SU-DHL-6 (cell line): ENCODE results near the gene RTCA.

Experiments
- H2AFZ ChIP-seq: fragments of 200-600 bp; sonication (generic); 2 replicates; pipeline ENCODE4 v1.6.1; 2014; ENCODE audit warnings: low read depth, mild to moderate bottlenecking, moderate library complexity, mixed read lengths, antibody characterized with exemption, low read length; ENCODE audit not compliant: severe bottlenecking
- H3F3A ChIP-seq: fragments of 200-600 bp; shearing (Covaris generic); 2 replicates; pipeline ENCODE4 v1.6.0; 2016; ENCODE audit warnings: antibody characterized with exemption, mild to moderate bottlenecking; ENCODE audit not compliant: insufficient read depth
- H3K27ac ChIP-seq: fragments of 200-600 bp; sonication (generic); 2 replicates; pipeline ENCODE4 v1.5.1; 2016; ENCODE audit warnings: low read depth, mild to moderate bottlenecking, low read length, moderate library complexity, mixed read lengths
- H3K27me3 ChIP-seq: fragments of 200-600 bp; sonication (generic), shearing (Covaris generic); 2 replicates; pipeline ENCODE4 v1.6.0; 2014; ENCODE audit warnings: mild to moderate bottlenecking, low read length
- H3K36me3 ChIP-seq: fragments of 200-600 bp; sonication (generic); 2 replicates; pipeline ENCODE4 v1.6.1; 2014; ENCODE audit warnings: mild to moderate bottlenecking, low read length, mixed read lengths
- H3K4me2 ChIP-seq: fragments of 300-600, 200-600 bp; shearing (Covaris generic), sonication (generic); 2 replicates; pipeline ENCODE4 v1.6.0; 2014; ENCODE audit warnings: low read length, low read depth, mild to moderate bottlenecking; ENCODE audit not compliant: poor library complexity, severe bottlenecking
- H3K4me3 ChIP-seq: fragments of 200-600 bp; sonication (generic); 2 replicates; pipeline ENCODE4 v1.5.1; 2014; ENCODE audit warnings: antibody characterized with exemption, low read length, mild to moderate bottlenecking, mixed read lengths; ENCODE audit not compliant: insufficient read depth, poor library complexity, severe bottlenecking
- H3K79me2 ChIP-seq: fragments of 200-600 bp; sonication (generic); 2 replicates; pipeline ENCODE4 v1.6.1; 2014; ENCODE audit warnings: mild to moderate bottlenecking, low read length, moderate library complexity; ENCODE audit not compliant: insufficient read depth
- H3K9ac ChIP-seq: fragments of 200-600 bp; sonication (generic); 2 replicates; pipeline ENCODE4 v1.7.0; 2014; ENCODE audit warnings: mild to moderate bottlenecking, low read length
- H3K9me2 ChIP-seq: fragments of 200-600 bp; sonication (generic); replicated peaks from 2 replicates; pipeline ENCODE4 v1.6.1; 2014; ENCODE audit warnings: low read length; ENCODE audit not compliant: insufficient read depth
- H3K9me3 ChIP-seq: fragments of 200-600 bp; sonication (generic); 2 replicates; pipeline ENCODE4 v1.6.1; 2014; ENCODE audit warnings: low read length, mixed read lengths; ENCODE audit not compliant: insufficient read depth
- H4K20me1 ChIP-seq: fragments of 200-600 bp; sonication (generic); 2 replicates; pipeline ENCODE4 v1.6.1; 2014; ENCODE audit warnings: low read depth, mild to moderate bottlenecking, antibody characterized with exemption, low read length, moderate library complexity, mixed read lengths
- CTCF ChIP-seq: fragments of 200-600 bp; sonication (generic); IDR thresholded peaks from one replicate; pipeline ENCODE4 v1.5.1; 2017; ENCODE audit warnings: antibody characterized with exemption, mild to moderate bottlenecking, low read length, moderate library complexity; ENCODE audit not compliant: insufficient read depth, poor library complexity, severe bottlenecking
- EZH2phosphoT487 ChIP-seq: fragments of 200-600 bp; sonication (generic), shearing (Covaris generic); conservative IDR thresholded peaks from 2 replicates; pipeline ENCODE4 v1.6.1; 2018; ENCODE audit warnings: mild to moderate bottlenecking, antibody characterized with exemption, low read length, moderate library complexity, mixed read lengths

Gene RTCA

GRCh38 chr1:100305954-100306353, 39.9 kb downstream of the RTCA start:
- TF ChIP-seq CTCF (no peak), EZH2phosphoT487 (no peak)
- Histone ChIP-seq H3K4me3 (no peak overlapping the region), H3K9me3 (no peaks in the 10 kb centered on the region), H3K9me2 (no peaks in the 10 kb centered on the region), H3K27ac (no peak overlapping the region), H3F3A (no peaks in the 10 kb centered on the region), H2AFZ (no peak overlapping the region), H3K79me2 (no peaks in the 10 kb centered on the region), H4K20me1 (no peaks in the 10 kb centered on the region), H3K36me3 (no peaks in the 10 kb centered on the region), H3K4me2 (no peak overlapping the region), H3K9ac (no peak overlapping the region), H3K27me3 (no peaks in the 10 kb centered on the region)

DNA sequence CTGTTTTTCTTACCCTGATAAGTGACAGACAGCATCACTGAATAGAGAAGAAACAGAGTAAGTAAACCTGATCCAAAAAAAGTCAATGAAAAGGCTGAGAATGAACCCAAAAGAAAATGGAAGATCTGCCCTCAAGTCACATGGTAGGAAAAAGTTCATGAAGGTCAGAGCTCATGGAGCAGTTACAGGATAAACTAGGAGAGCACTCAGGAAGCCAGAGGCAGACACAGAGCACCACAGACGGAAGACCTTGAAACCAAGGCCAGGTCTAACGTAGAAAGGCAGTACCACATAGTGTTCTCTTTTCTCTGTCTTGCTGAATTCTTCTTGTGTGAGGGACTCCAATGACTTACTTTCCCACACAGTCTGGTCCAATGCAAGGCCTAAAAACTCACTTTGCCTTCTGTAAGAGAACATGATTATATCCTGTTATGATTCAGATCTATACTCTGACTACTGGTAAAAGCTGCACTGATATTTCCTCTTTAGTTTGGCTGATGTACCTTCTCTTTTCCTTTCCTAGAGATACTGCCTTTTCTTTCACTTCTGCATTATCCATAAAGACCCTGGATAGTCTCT, 40.8 kb downstream of the RTCA start:
- H3K27me3 ChIP-seq, result no peaks in the 10 kb centered on the region
- no peaks in the 10 kb centered on the region for H4K20me1 ChIP-seq
- H3F3A ChIP-seq, result no peaks in the 10 kb centered on the region
- H3K9me3 ChIP-seq, result no peaks in the 10 kb centered on the region
- H3K79me2 ChIP-seq, result no peaks in the 10 kb centered on the region
- no peak overlapping the region for H3K4me3 ChIP-seq
- TF ChIP-seq CTCF (no peak), EZH2phosphoT487 (no peak)
- H3K9me2 ChIP-seq, result no peaks in the 10 kb centered on the region
- H2AFZ ChIP-seq, result no peak overlapping the region
- no peak overlapping the region for H3K27ac ChIP-seq
- no peak overlapping the region for H3K4me2 ChIP-seq
- no peak overlapping the region for H3K9ac ChIP-seq
- no peaks in the 10 kb centered on the region for H3K36me3 ChIP-seq

- Histone ChIP-seq H3K4me2 (no peak overlapping the region), H3K9ac (no peak overlapping the region), H3K4me3 (no peak overlapping the region), H3K9me3 (no peaks in the 10 kb centered on the region), H3K79me2 (no peaks in the 10 kb centered on the region), H3K9me2 (no peaks in the 10 kb centered on the region), H2AFZ (no peak overlapping the region), H3K27me3 (no peaks in the 10 kb centered on the region), H4K20me1 (no peaks in the 10 kb centered on the region), H3K36me3 (no peaks in the 10 kb centered on the region), H3K27ac (no peak overlapping the region), H3F3A (no peaks in the 10 kb centered on the region)
- TF ChIP-seq EZH2phosphoT487, result no peak
- TF ChIP-seq CTCF, result no peak
Observed at GRCh38 chr1:100308777-100309176, 42.8 kb downstream of the RTCA start.
